NT2/D1 (cell line): Measurements from ENCODE around the gene DPF1.

Source experiments
- SUZ12 ChIP-seq: IDR thresholded peaks from 2 replicates; pipeline ENCODE4 v1.6.1; 2011; ENCODE audit not compliant: insufficient read length, insufficient read depth; ENCODE audit errors: extremely low read depth
- YY1 ChIP-seq: IDR thresholded peaks from 2 replicates; pipeline ENCODE4 v1.6.1; 2011; ENCODE audit not compliant: insufficient read length, insufficient read depth
- ZNF274 ChIP-seq: IDR thresholded peaks from 2 replicates; pipeline ENCODE4 v1.6.1; 2011; ENCODE audit warnings: mild to moderate bottlenecking, low read depth, low read length

GRCh38 chr19:38247126-38247525 is 23.1 kb upstream of the DPF1 start:
- TF ChIP-seq ZNF274 (no peak), YY1 (no peak), SUZ12 (no peak)
